Measurements from ENCODE around the gene TNNI2.

The TNNI2 gene

GRCh38 chr11:1829039-1829820, 9.6 kb upstream of the TNNI2 start:
- Histone ChIP-seq H3K9ac (ENCODE audit: insufficient read length) (no peak overlapping the region), H3K4me3 (no peak overlapping the region), H3K9me3 (ENCODE audit: low read depth, low read length) (no peaks in the 10 kb centered on the region), H3K36me3 (ENCODE audit: insufficient read depth, low read length) (no peaks in the 10 kb centered on the region), H3K27ac (no peak overlapping the region)
- TF ChIP-seq POLR2AphosphoS5 (IDR thresholded peaks at IDR 0.05; ENCODE audit: borderline replicate concordance, low read depth, low read length) (no peak), EZH2 (IDR thresholded peaks at IDR 0.05) (no peak), FOXP2 (optimal IDR thresholded peaks at IDR 0.05; ENCODE audit: control extremely low read depth, extremely low read length, insufficient read depth) (no peak)
- DNase-seq (ENCODE audit: low read depth, low spot score) = no peak

GRCh38 chr11:1830004-1830321, 8.8 kb upstream of the TNNI2 start:
- Histone ChIP-seq H3K9me3 (ENCODE audit: low read depth, low read length) (no peaks in the 10 kb centered on the region), H3K9ac (ENCODE audit: insufficient read length) (no peak overlapping the region), H3K4me3 (no peak overlapping the region), H3K36me3 (ENCODE audit: insufficient read depth, low read length) (no peaks in the 10 kb centered on the region), H3K27ac (no peak overlapping the region)
- TF ChIP-seq FOXP2 (optimal IDR thresholded peaks at IDR 0.05; ENCODE audit: control extremely low read depth, extremely low read length, insufficient read depth) = no peak
- TF ChIP-seq POLR2AphosphoS5 (IDR thresholded peaks at IDR 0.05; ENCODE audit: borderline replicate concordance, low read depth, low read length) = no peak
- no peak for TF ChIP-seq EZH2 (IDR thresholded peaks at IDR 0.05)
- DNase-seq (ENCODE audit: low read depth, low spot score) = no peak

DNA sequence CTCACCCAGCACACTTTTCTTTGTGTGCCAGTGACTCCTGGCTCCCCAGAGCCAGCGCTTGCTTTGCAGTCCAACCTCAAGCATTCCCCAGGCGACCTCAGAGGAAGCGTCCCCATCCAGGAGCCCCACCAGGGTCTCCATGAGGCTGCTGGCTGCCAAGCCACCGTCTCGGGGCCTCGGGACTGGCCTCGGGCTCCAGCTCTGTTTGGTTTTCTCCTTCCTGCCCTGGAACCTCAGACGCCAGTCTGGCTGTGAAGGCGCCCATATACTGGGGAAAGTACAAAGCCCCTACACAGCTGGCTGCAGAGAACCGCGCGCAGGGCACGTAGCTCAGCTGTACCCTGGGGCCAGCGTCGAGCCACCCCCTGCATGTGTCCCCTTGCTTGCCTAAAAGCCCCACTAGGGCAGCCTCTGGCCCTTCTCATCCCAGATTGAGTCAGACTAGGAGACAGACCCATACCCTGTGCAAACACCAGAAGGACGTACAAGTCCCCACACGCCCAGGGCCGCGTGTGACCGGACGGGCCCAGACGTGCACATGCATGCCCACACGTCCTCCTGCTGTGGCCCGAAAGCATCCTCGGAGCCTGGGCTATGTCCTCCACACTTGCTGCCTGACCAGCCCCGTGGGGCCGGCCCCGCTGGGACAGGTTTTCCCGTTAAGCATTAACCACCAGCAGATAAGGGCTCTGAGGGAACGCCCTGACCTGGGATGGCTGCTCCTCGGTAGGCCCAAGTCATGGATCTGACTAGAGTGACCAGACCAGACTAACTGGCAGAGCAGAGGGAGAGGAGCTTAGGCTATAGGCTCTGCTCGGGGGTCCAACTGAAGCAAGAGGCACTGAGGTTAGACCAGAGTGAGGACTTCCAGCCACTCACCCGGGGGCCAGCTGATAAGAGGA, 8.2 kb upstream of the TNNI2 start:
- Histone ChIP-seq H3K4me3 (no peak overlapping the region), H3K9ac (ENCODE audit: insufficient read length) (no peak overlapping the region), H3K36me3 (ENCODE audit: insufficient read depth, low read length) (no peaks in the 10 kb centered on the region), H3K9me3 (ENCODE audit: low read depth, low read length) (no peaks in the 10 kb centered on the region), H3K27ac (no peak overlapping the region)
- no peak for DNase-seq (ENCODE audit: low read depth, low spot score)
- TF ChIP-seq POLR2AphosphoS5 (IDR thresholded peaks at IDR 0.05; ENCODE audit: borderline replicate concordance, low read depth, low read length) (no peak), FOXP2 (optimal IDR thresholded peaks at IDR 0.05; ENCODE audit: control extremely low read depth, extremely low read length, insufficient read depth) (no peak), EZH2 (IDR thresholded peaks at IDR 0.05) (no peak)

- Histone ChIP-seq H3K4me3 (no peak overlapping the region), H3K27ac (no peak overlapping the region), H3K9ac (ENCODE audit: insufficient read length) (no peak overlapping the region), H3K36me3 (ENCODE audit: insufficient read depth, low read length) (no peaks in the 10 kb centered on the region), H3K9me3 (ENCODE audit: low read depth, low read length) (no peaks in the 10 kb centered on the region)
- DNase-seq (ENCODE audit: low read depth, low spot score) = no peak
- TF ChIP-seq EZH2 (IDR thresholded peaks at IDR 0.05) (no peak), FOXP2 (optimal IDR thresholded peaks at IDR 0.05; ENCODE audit: control extremely low read depth, extremely low read length, insufficient read depth) (no peak), POLR2AphosphoS5 (IDR thresholded peaks at IDR 0.05; ENCODE audit: borderline replicate concordance, low read depth, low read length) (no peak)
These were observed 7.2 kb upstream of the TNNI2 start for GRCh38 chr11:1831338-1832210.

- H3K4me3 ChIP-seq = no peak overlapping the region
- no peak overlapping the region for H3K9ac ChIP-seq (ENCODE audit: insufficient read length)
- no peak overlapping the region for H3K27ac ChIP-seq
- DNase-seq (ENCODE audit: low read depth, low spot score) = no peak
- H3K36me3 ChIP-seq (ENCODE audit: insufficient read depth, low read length) = no peaks in the 10 kb centered on the region
- no peaks in the 10 kb centered on the region for H3K9me3 ChIP-seq (ENCODE audit: low read depth, low read length)
- TF ChIP-seq FOXP2 (optimal IDR thresholded peaks at IDR 0.05; ENCODE audit: control extremely low read depth, extremely low read length, insufficient read depth) = no peak
These were observed 6.4 kb upstream of the TNNI2 start for GRCh38 chr11:1832211-1832919.

- Histone ChIP-seq H3K4me3 (no peak overlapping the region), H3K36me3 (ENCODE audit: insufficient read depth, low read length) (no peaks in the 10 kb centered on the region), H3K27ac (no peak overlapping the region), H3K9me3 (ENCODE audit: low read depth, low read length) (no peaks in the 10 kb centered on the region), H3K9ac (ENCODE audit: insufficient read length) (no peak overlapping the region)
- TF ChIP-seq EZH2 (IDR thresholded peaks at IDR 0.05) (no peak), POLR2AphosphoS5 (IDR thresholded peaks at IDR 0.05; ENCODE audit: borderline replicate concordance, low read depth, low read length) (no peak)
- DNase-seq (ENCODE audit: low read depth, low spot score) = no peak
These were observed 5.9 kb upstream of the TNNI2 start for GRCh38 chr11:1832920-1833295.

- DNase-seq (ENCODE audit: low read depth, low spot score) = no peak
These were observed 4.6 kb upstream of the TNNI2 start for GRCh38 chr11:1834062-1834610.

More at GRCh38 chr11:1834062-1834610, 4.6 kb upstream of the TNNI2 start:
- Histone ChIP-seq H3K36me3 (ENCODE audit: insufficient read depth, low read length) (no peaks in the 10 kb centered on the region), H3K9me3 (ENCODE audit: low read depth, low read length) (no peaks in the 10 kb centered on the region), H3K9ac (ENCODE audit: insufficient read length) (no peak overlapping the region), H3K27ac (no peak overlapping the region), H3K4me3 (no peak overlapping the region)
- TF ChIP-seq EZH2 (IDR thresholded peaks at IDR 0.05) (no peak), FOXP2 (optimal IDR thresholded peaks at IDR 0.05; ENCODE audit: control extremely low read depth, extremely low read length, insufficient read depth) (no peak), POLR2AphosphoS5 (IDR thresholded peaks at IDR 0.05; ENCODE audit: borderline replicate concordance, low read depth, low read length) (no peak)
